SH-SY5Y (cell line): ENCODE measurements around the gene POC1B.

ENCODE experiments used
- GATA2 ChIP-seq: IDR thresholded peaks from 2 replicates; pipeline ENCODE4 v1.6.1; 2011; ENCODE audit warnings: mild to moderate bottlenecking, low read depth, low read length
- GATA3 ChIP-seq: IDR thresholded peaks from 2 replicates; pipeline ENCODE4 v1.6.1; 2011; ENCODE audit warnings: low read depth, mild to moderate bottlenecking, low read length, moderate library complexity

GRCh38 chr12:89559753-89560152 lies 33.9 kb upstream of the POC1B start:
- TF ChIP-seq GATA3, result no peak
- no peak for TF ChIP-seq GATA2
